Measurements from ENCODE around the gene OR8D2.

OR8D2 gene, protein sequence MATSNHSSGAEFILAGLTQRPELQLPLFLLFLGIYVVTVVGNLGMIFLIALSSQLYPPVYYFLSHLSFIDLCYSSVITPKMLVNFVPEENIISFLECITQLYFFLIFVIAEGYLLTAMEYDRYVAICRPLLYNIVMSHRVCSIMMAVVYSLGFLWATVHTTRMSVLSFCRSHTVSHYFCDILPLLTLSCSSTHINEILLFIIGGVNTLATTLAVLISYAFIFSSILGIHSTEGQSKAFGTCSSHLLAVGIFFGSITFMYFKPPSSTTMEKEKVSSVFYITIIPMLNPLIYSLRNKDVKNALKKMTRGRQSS

DNA sequence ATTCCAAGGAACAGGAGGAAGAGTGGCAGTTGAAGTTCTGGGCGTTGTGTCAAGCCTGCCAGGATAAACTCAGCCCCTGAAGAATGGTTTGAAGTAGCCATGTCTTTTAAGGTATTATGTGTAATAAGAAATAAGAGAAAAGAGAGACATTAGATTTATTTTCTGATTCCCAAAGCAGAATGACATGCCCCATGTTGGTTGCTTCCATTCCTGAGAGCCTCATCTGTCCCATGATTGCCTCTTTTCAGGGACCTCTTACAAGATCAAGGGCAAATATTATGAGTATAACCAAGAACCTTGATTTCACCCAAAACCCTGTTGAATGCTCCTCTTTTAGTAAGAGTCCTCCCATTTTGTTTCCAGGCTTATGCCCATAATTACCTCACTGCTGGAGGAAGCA is at the start of gene OR8D2:
Gene OR8D2 (minus strand): TSS at position 101 of the 400 bp plus-strand sequence. CDS start 0 bp downstream, at position 101.
- no peak for DNase-seq (ENCODE audit: low spot score)

DNA sequence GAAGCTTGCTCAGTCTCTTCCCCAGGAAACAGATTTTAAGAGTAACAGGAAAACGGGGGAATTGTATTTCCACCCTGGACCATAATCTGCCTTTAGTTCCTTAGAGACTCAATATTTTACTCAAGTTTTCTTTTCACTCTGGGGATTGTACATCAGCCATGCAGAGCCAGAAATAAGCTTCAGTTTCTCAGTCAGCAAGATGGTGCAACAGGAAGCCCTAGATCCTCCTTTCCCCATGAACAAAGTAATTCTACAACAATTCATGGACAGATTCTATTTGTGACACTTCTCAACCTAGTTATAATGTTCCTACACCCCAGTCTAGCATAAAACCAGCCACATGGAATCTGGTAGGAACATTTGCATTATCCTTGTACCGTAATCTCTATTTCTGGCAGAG is 39.6 kb upstream of the OR8D2 start:
- DNase-seq (ENCODE audit: low spot score): no peak

DNA sequence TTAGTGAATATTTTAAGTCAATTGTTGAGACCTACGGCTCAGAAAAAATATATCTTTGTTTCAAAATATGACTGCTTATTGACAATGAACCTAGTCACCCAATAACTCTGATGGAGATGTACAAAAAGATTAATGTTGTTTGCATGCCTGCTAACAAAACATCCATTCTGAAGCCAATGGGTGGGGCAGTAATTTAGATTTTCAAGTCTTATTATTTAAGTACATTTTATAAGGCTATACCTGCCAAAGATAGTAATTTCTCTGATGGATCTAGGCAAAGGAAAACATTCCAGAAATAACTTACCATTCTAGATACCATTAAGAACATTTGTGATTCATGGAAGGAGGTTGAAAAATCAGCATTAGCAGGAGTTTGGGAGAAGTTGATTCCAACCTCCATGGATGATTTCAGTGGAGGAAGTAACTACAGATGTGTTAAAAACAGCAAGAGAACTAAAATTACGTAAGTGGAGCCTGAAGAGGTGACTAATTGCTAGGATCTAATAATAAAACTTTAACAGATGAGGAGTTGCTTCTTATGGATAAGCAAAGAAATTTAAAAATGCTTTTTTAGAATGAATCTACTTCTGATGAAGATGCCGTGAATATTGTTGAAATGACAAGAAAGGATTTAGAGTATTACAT is 26.4 kb upstream of the OR8D2 start:
- DNase-seq (ENCODE audit: low spot score): no peak

DNA sequence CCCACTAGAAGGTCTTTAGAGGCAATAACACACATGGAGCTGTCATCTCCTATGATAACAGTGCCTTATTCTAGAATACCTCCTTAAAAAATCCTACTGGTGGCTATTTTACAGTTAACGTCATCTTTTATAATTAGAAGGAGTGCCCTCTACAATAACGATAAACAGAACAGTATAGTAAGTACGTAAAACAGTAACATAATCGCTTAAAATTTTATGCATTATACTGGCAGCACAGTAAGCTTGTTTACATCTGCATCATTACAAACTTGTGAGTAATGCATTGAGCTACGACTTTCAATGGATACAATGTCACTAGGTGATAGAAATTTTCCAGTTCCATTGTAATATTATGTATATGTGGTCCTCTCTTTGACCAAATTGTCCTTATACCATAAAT is 24.3 kb upstream of the OR8D2 start:
- no peak for DNase-seq (ENCODE audit: low spot score)

DNA sequence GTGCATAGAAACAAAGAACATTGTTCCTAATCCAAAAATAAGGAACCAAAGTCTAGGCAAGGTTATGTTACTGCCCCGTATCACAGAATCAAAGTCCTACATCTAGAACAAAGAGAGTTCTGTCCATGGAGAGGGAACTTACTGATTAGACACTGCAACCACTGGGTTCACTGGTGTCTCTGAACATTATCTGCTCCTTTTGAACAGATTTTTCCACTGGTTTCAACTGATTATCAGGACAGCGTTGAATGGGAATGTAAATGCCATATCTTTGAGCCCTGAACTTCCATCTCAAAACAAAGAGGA is 20.1 kb upstream of the OR8D2 start:
- DNase-seq (ENCODE audit: low spot score): no peak

DNA sequence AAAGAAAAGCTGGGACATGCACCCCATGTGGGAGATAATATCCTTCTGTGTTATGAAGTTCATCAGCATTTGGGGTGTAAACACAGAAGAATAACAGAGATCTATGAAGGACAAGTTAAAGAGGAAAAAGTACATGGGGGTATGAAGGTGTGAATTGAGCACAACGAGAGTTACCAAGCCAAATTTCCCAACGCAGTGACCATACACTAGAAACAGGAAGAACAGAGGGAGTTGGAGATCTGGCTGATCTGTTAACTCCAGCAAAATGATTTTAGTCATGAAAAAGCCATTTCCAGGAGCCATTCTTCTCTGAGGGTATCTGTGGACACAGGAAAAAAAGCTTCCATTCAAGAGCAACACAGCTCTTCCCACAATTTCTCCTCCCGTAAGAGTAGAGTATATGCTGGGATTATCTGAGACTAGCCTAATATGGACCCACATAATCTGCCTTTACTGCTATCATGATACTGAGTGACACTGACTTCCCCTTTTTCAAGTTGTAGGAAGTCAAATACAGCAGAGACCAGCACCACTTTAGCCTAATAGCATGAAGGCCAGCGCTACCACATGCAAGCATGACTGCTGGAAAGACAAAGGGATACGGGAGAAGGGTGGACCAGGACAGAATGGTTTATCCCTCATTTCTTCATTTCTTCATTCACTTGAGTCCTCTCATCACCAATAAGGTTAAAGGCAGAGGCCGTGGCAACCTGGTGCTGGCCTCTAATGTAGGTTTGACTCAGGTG is 19.6 kb upstream of the OR8D2 start:
- no peak for DNase-seq (ENCODE audit: low spot score)

DNA sequence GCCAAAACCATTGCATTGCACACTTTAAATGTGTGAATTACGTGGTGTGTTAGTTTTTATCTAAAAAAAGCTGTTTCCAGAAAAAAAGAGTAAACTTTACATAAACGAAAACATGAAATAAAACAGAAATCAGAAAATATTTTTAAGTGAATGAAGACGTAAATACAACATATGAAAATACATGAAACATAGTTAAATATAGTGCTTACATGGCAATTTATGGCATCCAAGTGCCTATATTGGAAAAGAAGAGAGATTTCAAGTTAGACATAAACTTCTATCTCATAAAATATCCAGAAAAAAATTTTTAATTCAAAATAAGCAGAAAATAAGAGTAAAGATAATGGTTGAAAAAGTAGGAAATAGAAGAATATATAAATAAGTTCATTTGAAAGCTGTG is 11.9 kb upstream of the OR8D2 start:
- no peak for DNase-seq (ENCODE audit: low spot score)

DNA sequence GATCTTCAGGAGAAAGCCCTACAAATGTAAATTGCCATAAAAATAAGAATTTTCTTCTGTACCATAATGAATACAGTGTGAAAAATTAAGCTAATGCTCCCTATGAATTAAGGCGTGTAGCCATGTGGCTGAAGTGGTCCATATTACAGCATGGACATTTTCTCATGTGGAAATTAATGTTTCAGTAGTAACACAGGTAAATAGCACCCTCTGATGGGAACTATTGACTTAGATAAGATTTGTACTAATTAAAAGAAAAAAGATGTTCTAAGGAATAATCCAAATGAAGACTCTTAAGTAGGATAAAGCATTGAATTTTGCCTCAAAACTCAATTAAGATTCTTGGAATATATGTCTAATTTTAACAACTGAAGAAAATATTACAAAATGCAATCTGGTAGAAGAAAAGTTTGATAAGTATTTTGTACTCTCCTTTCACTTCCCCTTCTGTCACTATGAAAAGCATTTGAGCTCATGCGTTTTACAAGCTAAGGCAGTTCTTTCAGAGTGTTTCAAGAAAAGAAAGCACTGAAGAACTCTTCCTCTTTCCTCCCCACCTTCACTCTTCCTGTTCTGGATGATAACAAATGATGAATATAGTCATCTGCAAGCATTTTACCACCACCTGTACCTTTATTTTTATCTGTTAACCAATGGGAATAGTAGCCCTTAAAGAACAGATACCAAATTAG is 9.9 kb upstream of the OR8D2 start:
- no peak for DNase-seq (ENCODE audit: low spot score)

DNA sequence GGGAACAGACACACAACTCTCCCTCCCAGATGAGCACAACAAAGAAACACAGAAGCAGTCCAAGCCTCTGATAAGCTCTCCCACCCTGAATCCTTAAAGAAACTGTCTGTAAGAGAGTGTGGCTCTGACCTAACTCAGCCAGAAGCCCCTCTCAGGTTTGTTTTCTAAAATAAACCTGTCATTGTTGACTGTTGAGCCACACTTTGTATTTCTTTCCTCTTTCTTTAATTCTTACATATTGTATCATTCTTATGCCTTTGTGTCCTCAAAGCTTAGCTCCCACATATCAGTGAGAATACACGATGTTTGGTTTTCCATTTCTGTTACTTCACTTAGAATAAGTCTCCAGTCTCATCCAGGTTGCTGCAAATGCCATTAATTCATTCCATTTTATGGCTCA is 7.8 kb upstream of the OR8D2 start:
- no peak for DNase-seq (ENCODE audit: low spot score)

DNA sequence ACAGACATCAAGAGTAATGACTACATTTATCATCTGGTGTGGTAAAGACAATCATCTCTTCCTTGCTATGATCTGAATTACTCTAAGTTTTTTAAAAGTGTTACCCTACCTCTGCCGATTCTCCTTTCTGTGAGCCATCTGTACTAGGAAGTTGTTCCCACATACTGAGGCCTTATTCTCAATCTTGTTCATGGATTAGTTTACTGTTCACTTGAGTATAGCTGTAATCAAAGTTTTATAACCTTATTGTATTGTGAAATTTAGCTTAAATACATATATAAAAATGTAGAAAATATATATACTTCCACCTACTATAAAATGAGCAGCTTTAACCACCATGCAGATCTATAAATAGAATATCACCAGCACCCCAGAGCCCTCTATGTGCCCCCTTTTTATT is 2.4 kb upstream of the OR8D2 start:
- no peak for DNase-seq (ENCODE audit: low spot score)

DNA sequence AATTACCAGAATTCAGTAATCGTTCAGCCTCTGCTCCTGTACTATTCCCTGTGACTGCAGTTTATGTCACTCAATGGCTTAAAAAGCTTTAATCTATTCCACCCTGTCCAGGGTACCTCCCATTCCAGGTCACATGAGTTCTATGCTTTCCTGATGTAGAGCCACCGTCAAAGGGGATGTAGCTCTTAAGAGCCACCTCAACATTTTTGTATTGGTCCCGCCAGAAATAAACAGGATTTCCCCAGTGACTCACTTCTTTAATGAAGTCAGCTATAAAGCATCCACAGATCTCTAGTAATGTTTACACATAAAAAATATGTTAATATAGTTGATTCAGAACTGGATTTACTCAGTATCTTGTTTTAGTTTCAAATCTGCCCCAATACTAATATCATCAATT is 4.9 kb downstream of the OR8D2 start:
- no peak for DNase-seq (ENCODE audit: low spot score)

DNA sequence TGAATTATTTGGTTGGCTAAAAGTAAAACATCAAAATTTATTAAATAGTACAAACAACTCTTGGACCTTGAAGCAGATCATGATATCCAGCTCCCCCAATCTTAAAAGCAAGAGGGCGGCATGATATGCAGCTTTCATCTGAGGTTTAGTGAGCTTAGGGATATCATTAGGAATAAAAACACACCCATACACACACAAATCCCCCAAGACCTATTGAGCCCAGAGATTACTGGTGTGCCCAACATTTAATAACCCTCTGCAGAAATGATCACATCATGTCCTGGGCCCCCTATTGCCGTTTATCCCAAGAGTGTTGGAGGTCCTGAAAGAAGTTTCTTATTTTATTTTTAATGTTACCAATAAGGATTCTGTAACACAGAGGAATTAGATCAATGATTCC is 6.1 kb downstream of the OR8D2 start, which contains the start of gene OR8D1:
Gene OR8D1 (minus strand): TSS at position 101 of the 400 bp plus-strand sequence. CDS start 3,183 bp downstream, outside the sequence.
- no peak for DNase-seq (ENCODE audit: low spot score)

DNA sequence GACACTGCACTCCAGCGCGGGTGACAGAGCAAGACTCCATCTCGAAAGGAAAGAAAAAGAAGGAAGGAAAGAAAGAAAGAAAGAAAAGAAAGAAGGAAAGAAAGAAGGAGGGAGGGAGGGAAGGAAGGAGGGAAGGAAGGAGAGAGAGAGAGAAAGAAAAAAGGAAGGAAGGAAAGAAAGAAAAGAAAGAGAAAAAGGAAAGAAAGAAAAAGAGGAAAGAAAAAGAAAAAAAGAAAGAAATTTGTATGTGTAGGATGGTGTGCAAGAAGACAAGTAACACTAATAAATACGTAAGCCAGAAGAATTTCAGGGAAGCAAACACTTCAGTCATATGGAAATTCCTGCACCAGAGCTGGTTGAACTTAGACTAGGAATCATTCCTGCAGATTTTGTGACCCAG is 6.9 kb downstream of the OR8D2 start:
- no peak for DNase-seq (ENCODE audit: low spot score)

DNA sequence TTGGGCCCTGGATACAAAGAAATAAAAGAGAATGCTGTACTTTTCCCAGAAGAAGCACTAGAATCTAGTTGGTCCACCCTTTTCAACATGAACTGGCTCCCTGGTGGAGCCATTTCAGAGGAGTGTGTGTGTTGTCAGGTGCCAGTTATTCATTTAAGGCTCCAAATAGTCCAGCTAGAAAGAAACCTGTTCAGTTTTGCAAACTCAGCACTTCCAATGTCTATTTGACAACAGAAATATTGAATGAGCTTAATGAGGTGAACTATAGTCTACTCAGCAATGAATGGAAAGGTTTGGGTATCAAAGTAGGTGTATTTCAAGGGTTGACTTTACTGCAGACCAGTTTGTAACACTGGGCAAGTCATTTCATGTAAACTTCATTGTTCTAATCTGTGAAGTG is 8.3 kb downstream of the OR8D2 start:
- no peak for DNase-seq (ENCODE audit: low spot score)

DNA sequence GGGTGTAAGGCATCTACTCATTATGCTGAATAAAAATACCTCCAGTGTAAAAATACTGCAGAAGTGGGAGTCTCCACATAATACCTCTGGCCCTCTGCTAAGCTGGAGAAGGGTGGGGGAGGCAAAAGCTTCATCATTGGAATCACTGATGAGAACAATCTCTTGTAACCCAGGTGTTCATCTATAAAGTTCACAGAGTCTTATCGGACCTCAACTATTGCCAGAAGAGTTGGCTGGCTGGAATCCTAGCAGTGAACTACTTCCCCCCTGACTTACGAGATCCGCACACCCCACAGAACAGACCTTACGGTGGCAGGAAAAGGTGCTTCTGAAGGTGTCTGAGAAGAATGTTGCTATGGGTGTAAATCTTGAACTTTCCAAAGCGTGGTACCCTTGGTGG is 8.7 kb downstream of the OR8D2 start:
- no peak for DNase-seq (ENCODE audit: low spot score)

DNA sequence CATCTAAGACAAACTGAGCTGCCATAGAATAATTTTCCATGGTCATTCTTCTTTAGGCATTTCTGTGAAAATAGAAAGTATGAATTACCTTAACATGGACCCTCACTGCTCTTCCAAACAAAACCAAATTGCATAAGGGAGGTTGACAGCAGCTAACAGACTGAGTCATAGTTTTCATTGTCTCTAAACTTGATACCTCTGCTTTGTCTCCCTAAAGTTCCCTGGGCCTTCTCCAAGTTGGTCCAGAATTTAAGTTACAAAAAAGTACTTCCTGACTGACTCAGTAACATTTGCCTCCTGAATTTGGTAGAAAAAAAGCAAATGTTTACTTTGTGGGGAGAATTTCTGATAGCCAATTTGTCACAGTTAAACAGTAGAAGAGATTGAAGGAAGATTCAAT is 9.3 kb downstream of the OR8D2 start:
- DNase-seq (ENCODE audit: low spot score): no peak

DNA sequence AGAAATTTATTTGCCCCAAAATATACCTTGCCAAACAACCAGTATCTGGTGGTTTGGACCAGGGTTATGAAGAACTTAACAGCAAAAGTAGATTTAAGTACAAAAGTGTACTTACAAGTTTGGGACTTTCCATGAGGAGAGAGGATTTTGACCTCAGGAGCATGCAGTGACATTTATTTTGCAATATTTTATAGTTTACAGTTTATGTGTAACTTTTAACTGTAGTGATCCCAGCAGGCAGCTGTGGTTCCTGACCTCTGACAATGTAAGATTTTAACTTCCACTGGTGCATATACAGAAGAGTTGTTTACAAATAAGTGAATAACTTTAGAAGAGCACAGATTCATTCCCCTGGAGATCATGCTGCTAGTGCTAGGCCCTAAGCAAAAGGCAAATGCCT is 12.9 kb downstream of the OR8D2 start:
- DNase-seq (ENCODE audit: low spot score): no peak

DNA sequence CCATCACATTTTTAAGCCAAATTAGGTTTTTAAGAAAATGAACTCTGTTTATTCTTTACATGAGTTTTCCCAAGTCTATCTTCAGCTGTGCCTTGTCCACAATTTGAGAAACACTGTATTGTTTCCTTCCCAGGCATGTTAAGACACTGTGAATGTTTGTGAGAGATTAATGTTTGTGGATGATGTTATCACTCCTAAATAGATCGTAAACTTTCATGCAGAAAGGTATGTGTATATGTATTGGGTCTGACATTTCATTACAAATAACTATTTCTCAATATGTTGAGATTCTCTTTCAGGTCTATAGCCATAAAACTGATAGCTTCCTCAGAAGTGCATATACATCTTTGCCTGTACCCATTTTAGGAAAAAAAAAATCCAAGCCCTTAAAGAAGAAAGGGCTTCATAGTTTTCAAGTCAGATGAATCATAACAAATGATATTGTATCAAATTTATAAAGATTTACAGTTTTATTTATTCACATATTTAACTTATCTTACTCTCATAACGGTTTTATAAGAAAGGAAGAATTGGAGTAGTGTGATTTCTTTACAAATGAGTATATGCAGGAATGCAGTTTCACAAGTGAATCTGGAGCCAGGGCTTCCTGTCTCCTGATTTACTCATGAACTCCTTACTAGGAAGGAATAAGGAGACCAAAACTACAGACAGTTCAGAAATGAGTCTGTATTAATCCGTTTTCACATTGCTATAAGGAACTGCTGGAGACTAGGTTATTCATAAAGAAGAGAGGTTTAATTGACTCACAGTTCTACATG is 17.5 kb downstream of the OR8D2 start:
- no peak for DNase-seq (ENCODE audit: low spot score)

DNA sequence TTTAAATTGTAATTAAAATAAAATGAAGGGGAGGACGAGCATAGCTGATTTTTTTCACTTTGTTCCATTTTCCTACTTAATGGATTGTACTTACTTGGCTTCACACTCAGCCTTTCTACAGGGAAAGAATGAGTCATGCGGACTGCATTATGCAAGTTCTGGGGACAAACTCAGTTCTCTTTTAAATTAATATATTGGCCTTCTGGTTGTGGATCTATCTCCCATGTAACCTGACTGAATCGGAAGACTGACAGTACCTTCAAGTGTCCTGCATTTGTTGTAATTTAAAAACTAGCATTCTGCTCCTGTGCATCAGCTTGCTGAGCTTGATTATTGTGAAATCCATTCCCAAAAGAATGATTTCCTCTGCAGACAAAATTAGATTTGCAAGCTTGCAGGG is 18.4 kb downstream of the OR8D2 start:
- no peak for DNase-seq (ENCODE audit: low spot score)

DNA sequence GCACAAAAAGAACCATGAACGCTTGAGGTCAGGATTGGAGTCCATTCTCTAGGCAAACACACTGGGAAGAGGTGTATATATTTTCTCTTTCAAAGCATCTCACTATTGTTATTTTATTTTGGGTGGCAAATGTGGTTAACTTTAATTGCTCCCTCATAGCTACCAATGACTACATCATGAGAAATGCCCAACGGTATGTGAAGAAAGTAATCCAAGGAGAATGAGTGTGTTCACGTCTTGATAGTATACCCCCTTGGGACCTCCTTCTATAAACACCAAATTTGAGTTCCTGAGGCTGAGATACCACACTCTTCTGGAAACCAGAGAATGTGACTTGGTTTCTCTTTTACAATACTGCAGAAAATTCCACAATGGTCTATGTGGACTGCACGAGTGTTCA is 22.1 kb downstream of the OR8D2 start:
- DNase-seq (ENCODE audit: low spot score): no peak

DNA sequence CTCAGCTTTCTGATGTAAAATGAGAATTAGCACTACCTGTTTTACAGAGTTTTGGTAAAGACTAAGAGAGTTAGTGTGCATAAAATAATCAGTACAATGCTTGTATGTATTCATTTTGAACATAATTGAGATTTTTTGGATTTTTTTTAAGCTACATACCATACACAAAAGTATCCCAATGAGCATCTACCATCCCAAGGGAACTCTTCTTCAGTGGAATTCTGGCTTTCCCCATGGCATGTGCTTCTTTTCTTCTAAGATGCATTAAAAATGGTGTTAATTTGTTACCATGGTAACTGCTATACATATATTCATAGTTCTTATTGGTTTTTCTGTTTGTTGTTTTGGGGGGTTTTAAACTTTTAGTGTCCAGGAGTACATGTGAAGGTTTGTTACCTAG is 24.0 kb downstream of the OR8D2 start:
- DNase-seq (ENCODE audit: low spot score): no peak

DNA sequence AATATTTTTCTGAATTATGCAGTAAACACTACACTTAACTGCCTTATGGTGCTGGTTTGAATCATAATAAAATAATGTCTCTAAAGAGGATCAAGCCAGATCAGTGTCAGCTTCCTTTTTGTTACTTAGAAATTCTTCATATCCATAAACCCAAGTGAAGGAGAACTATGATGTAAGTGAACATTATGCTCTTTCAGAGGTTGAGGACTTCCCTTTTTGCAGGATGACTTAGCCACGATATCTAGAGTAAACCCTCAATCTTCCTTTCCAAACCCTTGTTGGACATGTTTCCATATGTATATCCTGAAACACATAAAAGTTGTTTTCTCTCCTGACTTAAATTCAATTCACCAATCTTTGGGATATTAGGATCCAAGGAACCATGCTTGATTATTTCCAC is 25.3 kb downstream of the OR8D2 start:
- no peak for DNase-seq (ENCODE audit: low spot score)

Measured in D341Med (cell line).